Keratinocyte (primary cell): ENCODE measurements around the gene APCDD1. TPM values are rescaled to one million over a fixed set of nuclear protein-coding genes. Genes with fewer than 3 reads are reported as not detected.

Experiments
- DNase-seq: peaks from one replicate; pipeline ENCODE4 v3.0.0-alpha.2; 2011; ENCODE audit warnings: low read depth, missing footprints, low spot score
- FAIRE-seq: peaks from 2 replicates; lab custom pipeline; 2011; peaks lifted over from hg19 to GRCh38; lab: Jason Lieb, UNC
- H2AFZ ChIP-seq: 2 replicates; pipeline ENCODE4 v1.6.0; 2012; ENCODE audit warnings: low read length, control low read depth, inconsistent platforms; ENCODE audit not compliant: control insufficient read depth
- H3K27ac ChIP-seq: 2 replicates; pipeline ENCODE4 v1.5.1; 2011; ENCODE audit warnings: low read length; ENCODE audit not compliant: control insufficient read depth, insufficient read depth
- H3K27me3 ChIP-seq: 3 replicates; pipeline ENCODE4 v1.6.0; 2011; ENCODE audit warnings: low read length; ENCODE audit not compliant: control insufficient read depth, insufficient read depth; ENCODE audit errors: extremely low read depth
- H3K36me3 ChIP-seq, 2 experiments: 2 replicates in 1 of 2; 3 replicates in 1 of 2; pipeline ENCODE4 v1.5.1; 2011; ENCODE audit warnings: low read length in 2 of 2, mild to moderate bottlenecking in 1 of 2; ENCODE audit not compliant: control insufficient read depth in 2 of 2, insufficient read depth in 2 of 2; ENCODE audit errors: extremely low read depth in 1 of 2
- H3K4me1 ChIP-seq: 3 replicates; pipeline ENCODE4 v1.5.1; 2011; ENCODE audit warnings: low read length; ENCODE audit not compliant: control insufficient read depth, insufficient read depth; ENCODE audit errors: extremely low read depth
- H3K4me2 ChIP-seq: 3 replicates; pipeline ENCODE4 v1.6.0; 2011; ENCODE audit warnings: low read depth, low read length; ENCODE audit not compliant: control insufficient read depth, insufficient read depth; ENCODE audit errors: extremely low read depth
- H3K4me3 ChIP-seq, 3 experiments: fragments of 200-600 bp in 1 of 3; sonication (generic) in 1 of 3; 2 replicates in 2 of 3; 3 replicates in 1 of 3; pipeline ENCODE4 v1.5.1; 2011 to 2016; ENCODE audit warnings: low read length in 3 of 3, mild to moderate bottlenecking in 3 of 3, control low read depth in 2 of 3, inconsistent platforms in 1 of 3, low read depth in 1 of 3, mixed read lengths in 1 of 3, mixed run types in 1 of 3, moderate library complexity in 1 of 3; ENCODE audit not compliant: control insufficient read depth in 2 of 3, insufficient read depth in 2 of 3; ENCODE audit errors: extremely low read depth in 1 of 3
- H3K79me2 ChIP-seq: 2 replicates; pipeline ENCODE4 v1.6.0; 2012; ENCODE audit warnings: low read length; ENCODE audit not compliant: control insufficient read depth, insufficient read depth
- H3K9ac ChIP-seq: 3 replicates; pipeline ENCODE4 v1.6.0; 2011; ENCODE audit warnings: low read length; ENCODE audit not compliant: control insufficient read depth, insufficient read depth; ENCODE audit errors: extremely low read depth
- H3K9me1 ChIP-seq: 3 replicates; pipeline ENCODE4 v1.6.0; 2011; ENCODE audit warnings: low read length; ENCODE audit not compliant: control insufficient read depth, insufficient read depth; ENCODE audit errors: extremely low read depth
- H3K9me3 ChIP-seq: 2 replicates; pipeline ENCODE4 v1.5.1; 2012; ENCODE audit warnings: low read depth, low read length; ENCODE audit not compliant: control insufficient read depth
- H4K20me1 ChIP-seq: 3 replicates; pipeline ENCODE4 v1.6.0; 2011; ENCODE audit warnings: low read length; ENCODE audit not compliant: control insufficient read depth, insufficient read depth; ENCODE audit errors: extremely low read depth
- CTCF ChIP-seq, 3 experiments: IDR thresholded peaks in 1 of 3; conservative IDR thresholded peaks in 1 of 3; optimal IDR thresholded peaks in 1 of 3; 2 replicates in 2 of 3; 3 replicates in 1 of 3; pipeline versions ENCODE3 to v1.5.1; 2011; ENCODE audit warnings: low read length in 3 of 3, mild to moderate bottlenecking in 3 of 3, moderate library complexity in 2 of 3, control low read depth in 1 of 3, inconsistent platforms in 1 of 3; ENCODE audit not compliant: insufficient read depth in 2 of 3; ENCODE audit errors: extremely low read depth in 1 of 3
- EZH2 ChIP-seq: IDR thresholded peaks from one replicate; pipeline ENCODE4 v1.6.1; 2012; ENCODE audit warnings: inconsistent platforms, mild to moderate bottlenecking, low read length, moderate library complexity
- dilution Hi-C: fragments of 300-500 bp; cut with MboI; formaldehyde crosslinking; loops from one replicate; pipeline ENCODE4 v1.7.0; 2020; ENCODE audit warnings: low sequenced_read_pairs; ENCODE audit not compliant: extremely low pct_ligation_motif_present
- polyA plus RNA-seq, 5 experiments: library from polyadenylated mRNA; depleted of rRNA in 3 of 5; stranded (reverse) in 3 of 5; stranded (forward) in 1 of 5; unstranded in 1 of 5; fragments of >200 nt; gene quantifications; 1 replicate in 1 of 5; 2 replicates in 3 of 5; 3 replicates in 1 of 5; pipeline versions ENCODE4 v1.2.1 to v1.2.3, GENCODE V29; 2011 to 2012; ENCODE audit warnings: missing spikeins in 2 of 5, low read depth in 1 of 5, low replicate concordance in 1 of 5

APCDD1 gene
- polyA plus RNA-seq, 1 donor (not counting 4 experiments of a cell fraction or from before 2014, with no cell fraction given) = 8.5 TPM

DNA sequence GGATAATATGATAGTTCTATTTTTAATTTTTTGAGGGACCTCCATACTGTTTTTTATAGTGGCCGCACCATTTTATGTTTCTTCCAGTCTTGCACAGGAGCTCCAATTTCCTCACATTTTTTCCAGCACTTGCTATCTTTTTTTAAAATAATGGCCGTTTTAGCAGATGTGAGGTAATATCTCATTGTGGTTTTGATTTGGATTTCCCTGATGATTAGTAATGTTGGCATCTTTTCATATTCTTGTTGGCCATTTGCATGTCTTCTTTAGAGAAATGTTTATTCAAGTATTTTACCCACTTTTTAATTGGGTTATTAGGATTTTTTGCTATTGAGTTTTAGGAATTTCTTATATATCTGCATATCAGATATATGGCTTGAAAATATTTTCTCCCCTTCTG lies 41.5 kb downstream of the APCDD1 start:
- dilution Hi-C loops = no loop called here
- no peaks in the 10 kb centered on the region for H3K27me3 ChIP-seq
- H3K9me1 ChIP-seq = no peaks in the 10 kb centered on the region
- no peak overlapping the region for H3K9ac ChIP-seq
- no peak for FAIRE-seq
- no peak for TF ChIP-seq CTCF (optimal IDR thresholded peaks at IDR 0.05 in 1 of 3, IDR thresholded peaks at IDR 0.05 in 1 of 3, conservative IDR thresholded peaks at IDR 0.05 in 1 of 3; ENCODE audit: extremely low read depth in 1 of 3, insufficient read depth in 2 of 3, low read length in 3 of 3)
- TF ChIP-seq EZH2 = no peak
- H3K4me2 ChIP-seq = no peak overlapping the region
- H3K9me3 ChIP-seq = no peaks in the 10 kb centered on the region
- H2AFZ ChIP-seq = no peak overlapping the region
- no peak for DNase-seq
- no peaks in the 10 kb centered on the region for H3K4me1 ChIP-seq
- H3K4me3 ChIP-seq = no peak overlapping the region
- no peaks in the 10 kb centered on the region for H4K20me1 ChIP-seq
- no peak overlapping the region for H3K27ac ChIP-seq
- no peaks in the 10 kb centered on the region for H3K36me3 ChIP-seq
- H3K79me2 ChIP-seq = no peaks in the 10 kb centered on the region

DNA sequence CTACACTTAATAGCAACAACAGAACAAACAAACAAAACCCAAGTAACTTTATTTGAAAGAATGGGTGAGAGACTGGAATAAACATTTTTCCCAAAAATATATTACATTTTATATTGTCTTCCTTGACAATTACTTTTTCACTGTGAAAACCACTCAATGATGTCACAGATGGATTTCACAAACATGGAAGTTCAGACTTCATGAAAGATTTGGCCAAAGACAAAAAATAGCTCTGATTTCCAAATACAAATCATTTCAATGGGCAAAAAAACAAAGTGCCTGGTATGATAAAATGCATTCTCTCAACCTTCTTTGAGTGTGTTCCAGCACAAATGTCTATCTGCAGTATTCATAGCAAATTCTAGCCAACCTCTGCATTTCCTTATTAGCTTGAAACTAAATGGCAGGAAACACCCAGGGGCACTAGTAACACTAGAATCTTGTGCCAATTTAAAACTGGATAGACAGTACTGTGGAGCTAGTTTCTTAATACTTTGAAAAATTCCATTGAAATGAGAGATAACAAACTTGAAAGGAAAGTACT lies 42.8 kb downstream of the APCDD1 start:
- no peak overlapping the region for H3K9ac ChIP-seq
- no peak overlapping the region for H2AFZ ChIP-seq
- no peaks in the 10 kb centered on the region for H3K4me1 ChIP-seq
- H3K27ac ChIP-seq = no peak overlapping the region
- no peaks in the 10 kb centered on the region for H3K27me3 ChIP-seq
- H3K4me3 ChIP-seq = no peak overlapping the region
- H3K4me2 ChIP-seq = no peak overlapping the region
- TF ChIP-seq CTCF (optimal IDR thresholded peaks at IDR 0.05 in 1 of 3, IDR thresholded peaks at IDR 0.05 in 1 of 3, conservative IDR thresholded peaks at IDR 0.05 in 1 of 3; ENCODE audit: extremely low read depth in 1 of 3, insufficient read depth in 2 of 3, low read length in 3 of 3) (no peak), EZH2 (no peak)
- H3K9me1 ChIP-seq = no peaks in the 10 kb centered on the region
- FAIRE-seq (peak; percentile 13), DNase-seq (no peak)
- no peaks in the 10 kb centered on the region for H3K79me2 ChIP-seq
- no peaks in the 10 kb centered on the region for H4K20me1 ChIP-seq
- dilution Hi-C loops = no loop called here
- no peaks in the 10 kb centered on the region for H3K9me3 ChIP-seq
- no peaks in the 10 kb centered on the region for H3K36me3 ChIP-seq
